ENCODE results near the gene IGFBP6.
"Not testable (repeated sequence)": the region's sequence is repeated elsewhere in the genome, so short reads cannot be mapped to it uniquely, and the experiment has no call there.

The IGFBP6 gene

GRCh38 chr12:53078425-53079225, 18.8 kb upstream of the IGFBP6 start:
- Histone ChIP-seq H3K9ac (ENCODE audit: low read length) (peak overlapping the region; percentile 26), H3K27ac (ENCODE audit: low read length) (peak overlapping the region; percentile 17), H3K27me3 (ENCODE audit: control insufficient read depth, insufficient read depth, low read length) (peaks cover 17% of the 10 kb centered on the region), H3K4me1 (ENCODE audit: control insufficient read depth, low read depth, low read length) (no peaks in the 10 kb centered on the region), H3K4me3 (ENCODE audit: low read length) (peak overlapping the region; percentile 61), H3K9me3 (ENCODE audit: control insufficient read depth, low read depth, low read length) (no peaks in the 10 kb centered on the region), H3K36me3 (ENCODE audit: control insufficient read depth, low read depth, low read length) (no peaks in the 10 kb centered on the region)

GRCh38 chr12:53079226-53080117, 18.0 kb upstream of the IGFBP6 start, which contains the start of gene SPRYD3:
SPRYD3 (minus strand) TSS chr12:53079390; CDS start chr12:53079333, 57 bp downstream.
- peak within 1 kb of the TSS; percentile 62 for H3K4me3 ChIP-seq (ENCODE audit: low read length)

GRCh38 chr12:53082637-53083175, 14.8 kb upstream of the IGFBP6 start:
- Histone ChIP-seq H3K36me3 (ENCODE audit: control insufficient read depth, low read depth, low read length) (no peaks in the 10 kb centered on the region), H3K9ac (ENCODE audit: low read length) (no peak overlapping the region), H3K27ac (ENCODE audit: low read length) (no peak overlapping the region), H3K4me3 (ENCODE audit: low read length) (no peak overlapping the region), H3K9me3 (ENCODE audit: control insufficient read depth, low read depth, low read length) (no peaks in the 10 kb centered on the region), H3K4me1 (ENCODE audit: control insufficient read depth, low read depth, low read length) (no peaks in the 10 kb centered on the region), H3K27me3 (ENCODE audit: control insufficient read depth, insufficient read depth, low read length) (peaks cover 24% of the 10 kb centered on the region)

More at GRCh38 chr12:53079226-53080117, 18.0 kb upstream of the IGFBP6 start, which contains the start of gene SPRYD3:
- Histone ChIP-seq H3K27ac (ENCODE audit: low read length) (peak within 1 kb of the TSS; percentile 17), H3K9me3 (ENCODE audit: control insufficient read depth, low read depth, low read length) (no peaks in the 10 kb centered on the region), H3K4me1 (ENCODE audit: control insufficient read depth, low read depth, low read length) (no peaks in the 10 kb centered on the region), H3K36me3 (ENCODE audit: control insufficient read depth, low read depth, low read length) (no peaks in the 10 kb centered on the region), H3K27me3 (ENCODE audit: control insufficient read depth, insufficient read depth, low read length) (peaks cover 17% of the 10 kb centered on the region), H3K9ac (ENCODE audit: low read length) (peak within 1 kb of the TSS; percentile 37)

GRCh38 chr12:53086361-53086760, 11.1 kb upstream of the IGFBP6 start:
- Histone ChIP-seq H3K9ac (ENCODE audit: low read length) (no peak overlapping the region), H3K36me3 (ENCODE audit: control insufficient read depth, low read depth, low read length) (no peaks in the 10 kb centered on the region), H3K4me1 (ENCODE audit: control insufficient read depth, low read depth, low read length) (no peaks in the 10 kb centered on the region), H3K27me3 (ENCODE audit: control insufficient read depth, insufficient read depth, low read length) (peaks cover 11% of the 10 kb centered on the region), H3K9me3 (ENCODE audit: control insufficient read depth, low read depth, low read length) (no peaks in the 10 kb centered on the region), H3K27ac (ENCODE audit: low read length) (no peak overlapping the region), H3K4me3 (ENCODE audit: low read length) (no peak overlapping the region)

- Histone ChIP-seq H3K27me3 (ENCODE audit: control insufficient read depth, insufficient read depth, low read length) (peaks cover 7% of the 10 kb centered on the region), H3K9me3 (ENCODE audit: control insufficient read depth, low read depth, low read length) (no peaks in the 10 kb centered on the region), H3K9ac (ENCODE audit: low read length) (no peak overlapping the region), H3K4me1 (ENCODE audit: control insufficient read depth, low read depth, low read length) (no peaks in the 10 kb centered on the region), H3K36me3 (ENCODE audit: control insufficient read depth, low read depth, low read length) (no peaks in the 10 kb centered on the region), H3K27ac (ENCODE audit: low read length) (no peak overlapping the region), H3K4me3 (ENCODE audit: low read length) (no peak overlapping the region)
These were observed 7.4 kb upstream of the IGFBP6 start for GRCh38 chr12:53090105-53090504.

- Histone ChIP-seq H3K27me3 (ENCODE audit: control insufficient read depth, insufficient read depth, low read length) (peaks cover 7% of the 10 kb centered on the region), H3K4me1 (ENCODE audit: control insufficient read depth, low read depth, low read length) (no peaks in the 10 kb centered on the region), H3K4me3 (ENCODE audit: low read length) (no peak overlapping the region), H3K36me3 (ENCODE audit: control insufficient read depth, low read depth, low read length) (no peaks in the 10 kb centered on the region), H3K27ac (ENCODE audit: low read length) (no peak overlapping the region), H3K9me3 (ENCODE audit: control insufficient read depth, low read depth, low read length) (no peaks in the 10 kb centered on the region), H3K9ac (ENCODE audit: low read length) (no peak overlapping the region)
These were observed 6.9 kb upstream of the IGFBP6 start for GRCh38 chr12:53090554-53090953.

GRCh38 chr12:53091756-53092155, 5.7 kb upstream of the IGFBP6 start:
- Histone ChIP-seq H3K4me3 (ENCODE audit: low read length) (no peak overlapping the region), H3K9me3 (ENCODE audit: control insufficient read depth, low read depth, low read length) (no peaks in the 10 kb centered on the region)

GRCh38 chr12:53093777-53094393, 3.6 kb upstream of the IGFBP6 start:
- H3K4me3 ChIP-seq (ENCODE audit: low read length), result no peak overlapping the region
- no peaks in the 10 kb centered on the region for H3K36me3 ChIP-seq (ENCODE audit: control insufficient read depth, low read depth, low read length)
- H3K9ac ChIP-seq (ENCODE audit: low read length), result no peak overlapping the region
- no peaks in the 10 kb centered on the region for H3K9me3 ChIP-seq (ENCODE audit: control insufficient read depth, low read depth, low read length)
- H3K27me3 ChIP-seq (ENCODE audit: control insufficient read depth, insufficient read depth, low read length), result peaks cover 32% of the 10 kb centered on the region
- no peak overlapping the region for H3K27ac ChIP-seq (ENCODE audit: low read length)
- peaks cover 17% of the 10 kb centered on the region for H3K4me1 ChIP-seq (ENCODE audit: control insufficient read depth, low read depth, low read length)

More at GRCh38 chr12:53091756-53092155, 5.7 kb upstream of the IGFBP6 start:
- Histone ChIP-seq H3K36me3 (ENCODE audit: control insufficient read depth, low read depth, low read length) (no peaks in the 10 kb centered on the region), H3K27ac (ENCODE audit: low read length) (no peak overlapping the region), H3K4me1 (ENCODE audit: control insufficient read depth, low read depth, low read length) (peaks cover 9% of the 10 kb centered on the region), H3K27me3 (ENCODE audit: control insufficient read depth, insufficient read depth, low read length) (peaks cover 17% of the 10 kb centered on the region), H3K9ac (ENCODE audit: low read length) (no peak overlapping the region)

- H3K4me1 ChIP-seq (ENCODE audit: control insufficient read depth, low read depth, low read length), result peaks cover 22% of the 10 kb centered on the region
- no peak overlapping the region for H3K27ac ChIP-seq (ENCODE audit: low read length)
- H3K27me3 ChIP-seq (ENCODE audit: control insufficient read depth, insufficient read depth, low read length), result peaks cover 36% of the 10 kb centered on the region
- no peak overlapping the region for H3K4me3 ChIP-seq (ENCODE audit: low read length)
- no peak overlapping the region for H3K9ac ChIP-seq (ENCODE audit: low read length)
- H3K9me3 ChIP-seq (ENCODE audit: control insufficient read depth, low read depth, low read length), result no peaks in the 10 kb centered on the region
- no peaks in the 10 kb centered on the region for H3K36me3 ChIP-seq (ENCODE audit: control insufficient read depth, low read depth, low read length)
These were observed 3.1 kb upstream of the IGFBP6 start for GRCh38 chr12:53094394-53094787.

- H3K9me3 ChIP-seq (ENCODE audit: control insufficient read depth, low read depth, low read length); H3K4me3 ChIP-seq (ENCODE audit: low read length); H3K36me3 ChIP-seq (ENCODE audit: control insufficient read depth, low read depth, low read length); H3K9ac ChIP-seq (ENCODE audit: low read length); H3K27ac ChIP-seq (ENCODE audit: low read length): not testable (repeated sequence)
- Histone ChIP-seq H3K4me1 (ENCODE audit: control insufficient read depth, low read depth, low read length) (peaks cover 22% of the 10 kb centered on the region), H3K27me3 (ENCODE audit: control insufficient read depth, insufficient read depth, low read length) (peaks cover 36% of the 10 kb centered on the region)
These were observed 2.5 kb upstream of the IGFBP6 start for GRCh38 chr12:53094796-53095595.
